Measurements from ENCODE around the gene HSPG2. TPM values are rescaled to one million over a fixed set of nuclear protein-coding genes. Genes with fewer than 3 reads are reported as not detected.

Gene HSPG2
- total and polyA plus RNA-seq, 2 of the 13 experiments (the other 11 are each of a cell fraction or from before 2014, with no cell fraction given) = 9.1 to 13.1 TPM

DNA sequence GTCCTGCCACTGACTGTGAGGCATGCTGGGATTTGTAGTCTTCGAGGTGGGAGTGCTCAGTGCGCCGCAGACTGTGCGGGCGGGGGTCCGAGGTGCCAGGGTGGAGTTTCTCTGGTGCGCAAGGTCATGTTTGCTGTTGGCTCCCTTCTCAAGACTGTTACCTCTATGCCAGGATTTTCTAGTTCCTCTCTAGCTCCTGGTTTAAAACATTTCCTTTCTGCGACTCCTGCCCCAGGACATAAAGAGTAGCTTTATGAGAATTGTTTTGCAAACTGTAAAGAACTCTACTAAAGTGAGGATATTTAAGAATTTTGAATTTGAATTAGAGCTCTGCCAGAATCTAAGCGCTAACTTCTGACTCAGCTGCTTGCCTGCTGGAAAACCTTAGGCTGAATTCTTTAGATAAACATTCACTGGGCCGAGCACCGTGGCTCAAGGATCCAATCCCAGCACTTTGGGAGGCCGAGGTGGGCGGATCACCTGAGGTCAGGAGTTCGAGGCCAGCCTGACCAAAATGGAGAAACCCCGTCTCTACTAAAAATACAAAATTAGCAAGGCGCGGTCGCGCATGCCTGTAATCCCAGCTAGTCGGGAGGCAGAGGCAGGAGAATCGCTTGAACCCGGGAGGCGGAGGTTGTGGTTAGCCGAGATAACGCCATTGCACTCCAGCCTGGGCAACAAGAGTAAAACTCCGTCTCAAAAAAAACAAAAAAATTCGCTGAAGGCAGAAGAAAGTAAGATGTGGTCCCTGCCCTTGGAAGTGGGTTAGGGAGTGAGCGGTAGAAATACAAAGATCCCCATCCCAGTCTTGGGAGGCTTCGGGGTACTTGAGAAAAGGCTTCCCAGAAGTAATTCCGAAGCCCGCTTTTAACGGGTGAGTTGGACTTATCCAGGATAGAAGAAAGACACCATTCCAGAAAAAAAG lies 153.2 kb downstream of the HSPG2 start (continued):
- TF ChIP-seq, protein P1, sequence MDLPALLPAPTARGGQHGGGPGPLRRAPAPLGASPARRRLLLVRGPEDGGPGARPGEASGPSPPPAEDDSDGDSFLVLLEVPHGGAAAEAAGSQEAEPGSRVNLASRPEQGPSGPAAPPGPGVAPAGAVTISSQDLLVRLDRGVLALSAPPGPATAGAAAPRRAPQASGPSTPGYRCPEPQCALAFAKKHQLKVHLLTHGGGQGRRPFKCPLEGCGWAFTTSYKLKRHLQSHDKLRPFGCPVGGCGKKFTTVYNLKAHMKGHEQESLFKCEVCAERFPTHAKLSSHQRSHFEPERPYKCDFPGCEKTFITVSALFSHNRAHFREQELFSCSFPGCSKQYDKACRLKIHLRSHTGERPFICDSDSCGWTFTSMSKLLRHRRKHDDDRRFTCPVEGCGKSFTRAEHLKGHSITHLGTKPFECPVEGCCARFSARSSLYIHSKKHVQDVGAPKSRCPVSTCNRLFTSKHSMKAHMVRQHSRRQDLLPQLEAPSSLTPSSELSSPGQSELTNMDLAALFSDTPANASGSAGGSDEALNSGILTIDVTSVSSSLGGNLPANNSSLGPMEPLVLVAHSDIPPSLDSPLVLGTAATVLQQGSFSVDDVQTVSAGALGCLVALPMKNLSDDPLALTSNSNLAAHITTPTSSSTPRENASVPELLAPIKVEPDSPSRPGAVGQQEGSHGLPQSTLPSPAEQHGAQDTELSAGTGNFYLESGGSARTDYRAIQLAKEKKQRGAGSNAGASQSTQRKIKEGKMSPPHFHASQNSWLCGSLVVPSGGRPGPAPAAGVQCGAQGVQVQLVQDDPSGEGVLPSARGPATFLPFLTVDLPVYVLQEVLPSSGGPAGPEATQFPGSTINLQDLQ (CRISPR knock-in tag; IDR thresholded peaks at IDR 0.05) = no peak
- TF ChIP-seq MAFG (CRISPR knock-in tag; IDR thresholded peaks at IDR 0.05) (no peak), SIX1 (CRISPR knock-in tag; IDR thresholded peaks at IDR 0.05; ENCODE audit: borderline replicate concordance) (no peak), GABPA (IDR thresholded peaks at IDR 0.05; ENCODE audit: low read depth, low read length) (no peak; the same call in 1 of the 2 replicates), GABPA (CRISPR knock-in tag; IDR thresholded peaks at IDR 0.05; ENCODE audit: low read depth) (no peak), PHF5A (CRISPR knock-in tag; IDR thresholded peaks at IDR 0.05; ENCODE audit: low read depth, unreplicated experiment) (no peak), FOXM1 (CRISPR knock-in tag; IDR thresholded peaks at IDR 0.05) (no peak), TP53 (CRISPR knock-in tag; conservative IDR thresholded peaks at IDR 0.05) (no peak), ZNF644 (CRISPR knock-in tag; IDR thresholded peaks at IDR 0.05; ENCODE audit: low read depth) (no peak), RCOR2 (CRISPR knock-in tag; IDR thresholded peaks at IDR 0.05) (no peak), FOXA3 (CRISPR knock-in tag; IDR thresholded peaks at IDR 0.05) (peak; percentile 40; the same call in 1 of the 2 replicates), CREB1 (IDR thresholded peaks at IDR 0.05) (no peak), CREB1 (CRISPR knock-in tag; IDR thresholded peaks at IDR 0.05) (no peak; the same call in 1 of the 2 replicates), SUZ12 (IDR thresholded peaks at IDR 0.05; ENCODE audit: low read depth, low read length) (peak; percentile 98), ZNF121 (CRISPR knock-in tag; IDR thresholded peaks at IDR 0.05) (no peak), JARID2 (CRISPR knock-in tag; IDR thresholded peaks at IDR 0.05; ENCODE audit: insufficient replicate concordance) (no peak), CHD2 (IDR thresholded peaks at IDR 0.05; ENCODE audit: low read depth, low read length) (peak; percentile 68; the same call in 1 of the 2 replicates), SCMH1 (CRISPR knock-in tag; IDR thresholded peaks at IDR 0.05; ENCODE audit: borderline replicate concordance) (no peak), HHEX (CRISPR knock-in tag; IDR thresholded peaks at IDR 0.05) (no peak), ZZZ3 (CRISPR knock-in tag; IDR thresholded peaks at IDR 0.05; ENCODE audit: borderline replicate concordance) (no peak), ATAD3A (CRISPR knock-in tag; IDR thresholded peaks at IDR 0.05) (no peak), ZNF672 (CRISPR knock-in tag; IDR thresholded peaks at IDR 0.05) (no peak), ZNF775 (CRISPR knock-in tag; IDR thresholded peaks at IDR 0.05; ENCODE audit: borderline replicate concordance) (no peak), SP4 (CRISPR knock-in tag; IDR thresholded peaks at IDR 0.05) (no peak; the same call in 1 of the 2 replicates)
- TF ChIP-seq, protein P2, sequence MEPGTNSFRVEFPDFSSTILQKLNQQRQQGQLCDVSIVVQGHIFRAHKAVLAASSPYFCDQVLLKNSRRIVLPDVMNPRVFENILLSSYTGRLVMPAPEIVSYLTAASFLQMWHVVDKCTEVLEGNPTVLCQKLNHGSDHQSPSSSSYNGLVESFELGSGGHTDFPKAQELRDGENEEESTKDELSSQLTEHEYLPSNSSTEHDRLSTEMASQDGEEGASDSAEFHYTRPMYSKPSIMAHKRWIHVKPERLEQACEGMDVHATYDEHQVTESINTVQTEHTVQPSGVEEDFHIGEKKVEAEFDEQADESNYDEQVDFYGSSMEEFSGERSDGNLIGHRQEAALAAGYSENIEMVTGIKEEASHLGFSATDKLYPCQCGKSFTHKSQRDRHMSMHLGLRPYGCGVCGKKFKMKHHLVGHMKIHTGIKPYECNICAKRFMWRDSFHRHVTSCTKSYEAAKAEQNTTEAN (CRISPR knock-in tag; conservative IDR thresholded peaks at IDR 0.05) = no peak
- TF ChIP-seq, protein P3, sequence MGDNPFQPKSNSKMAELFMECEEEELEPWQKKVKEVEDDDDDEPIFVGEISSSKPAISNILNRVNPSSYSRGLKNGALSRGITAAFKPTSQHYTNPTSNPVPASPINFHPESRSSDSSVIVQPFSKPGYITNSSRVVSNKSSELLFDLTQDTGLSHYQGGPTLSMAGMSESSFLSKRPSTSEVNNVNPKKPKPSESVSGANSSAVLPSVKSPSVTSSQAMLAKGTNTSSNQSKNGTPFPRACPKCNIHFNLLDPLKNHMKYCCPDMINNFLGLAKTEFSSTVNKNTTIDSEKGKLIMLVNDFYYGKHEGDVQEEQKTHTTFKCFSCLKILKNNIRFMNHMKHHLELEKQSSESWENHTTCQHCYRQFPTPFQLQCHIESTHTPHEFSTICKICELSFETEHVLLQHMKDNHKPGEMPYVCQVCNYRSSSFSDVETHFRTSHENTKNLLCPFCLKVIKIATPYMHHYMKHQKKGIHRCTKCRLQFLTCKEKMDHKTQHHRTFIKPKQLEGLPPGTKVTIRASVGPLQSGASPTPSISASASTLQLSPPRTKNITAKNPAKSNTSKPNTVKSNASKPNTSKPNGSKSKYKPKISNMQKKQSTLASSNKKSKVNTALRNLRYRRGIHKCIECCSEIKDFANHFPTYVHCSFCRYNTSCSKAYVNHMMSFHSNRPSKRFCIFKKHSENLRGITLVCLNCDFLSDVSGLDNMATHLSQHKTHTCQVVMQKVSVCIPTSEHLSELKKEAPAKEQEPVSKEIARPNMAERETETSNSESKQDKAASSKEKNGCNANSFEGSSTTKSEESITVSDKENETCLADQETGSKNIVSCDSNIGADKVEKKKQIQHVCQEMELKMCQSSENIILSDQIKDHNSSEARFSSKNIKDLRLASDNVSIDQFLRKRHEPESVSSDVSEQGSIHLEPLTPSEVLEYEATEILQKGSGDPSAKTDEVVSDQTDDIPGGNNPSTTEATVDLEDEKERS (CRISPR knock-in tag; IDR thresholded peaks at IDR 0.05) = no peak
